Mucosa of gallbladder (tissue), 1 donor: ENCODE data around the gene IL31RA. TPM values are rescaled to one million over a fixed set of nuclear protein-coding genes. Genes with fewer than 3 reads are reported as not detected.
A peak's percentile ranks its signal among the peaks of the same experiment; 100 is the strongest.

Experiments used
- DNase-seq: peaks from one replicate; pipeline ENCODE4 v3.0.0-alpha.2; 2020; ENCODE audit warnings: low spot score
- total RNA-seq: library from RNA; stranded (reverse); gene quantifications from one replicate; pipeline ENCODE4 v1.2.1, GENCODE V29; 2021
- donor health status: DM: no; HTN: no; CAD: no.

The IL31RA gene
- total RNA-seq, 1 donor from 2014 or later = 0.17 TPM

DNA sequence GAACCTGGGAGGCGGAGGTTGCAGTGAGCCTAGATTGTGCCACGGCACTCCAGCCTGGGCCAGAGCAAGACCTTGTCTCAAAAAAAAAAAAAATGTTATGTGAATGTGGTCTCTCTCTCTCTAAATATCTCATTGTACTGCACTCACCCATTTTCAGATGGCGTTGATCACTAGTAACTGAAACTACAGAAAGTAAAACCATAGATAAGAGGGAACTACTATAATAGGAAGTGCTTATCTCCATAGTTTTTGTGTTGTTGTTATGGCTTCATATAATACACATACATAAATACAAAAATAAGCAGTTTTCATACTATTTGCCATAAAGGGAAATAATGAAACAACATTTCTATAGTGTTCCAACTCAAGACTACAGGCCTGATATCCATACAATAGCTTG lies 9.1 kb downstream of the IL31RA start:
- DNase-seq = no peak

DNA sequence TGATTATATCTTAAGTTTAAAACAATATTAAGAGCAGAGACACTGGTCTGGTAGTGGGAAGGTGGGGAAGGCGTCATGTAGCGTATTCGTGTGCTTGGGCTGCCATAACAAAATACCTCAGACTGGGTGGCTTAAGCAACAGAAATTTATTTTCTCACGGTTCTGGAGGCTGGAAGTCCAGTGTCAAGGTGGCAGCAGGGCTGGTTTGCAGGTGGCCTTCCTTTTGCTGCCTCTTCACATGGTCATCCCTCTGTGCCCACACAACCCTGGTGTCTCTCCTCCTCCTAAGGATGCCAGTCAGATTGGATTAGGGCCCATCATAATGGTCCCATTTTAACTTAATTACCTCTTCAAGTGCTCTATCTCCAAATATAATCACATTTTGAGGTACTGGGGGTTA lies 9.6 kb downstream of the IL31RA start:
- no peak for DNase-seq

DNA sequence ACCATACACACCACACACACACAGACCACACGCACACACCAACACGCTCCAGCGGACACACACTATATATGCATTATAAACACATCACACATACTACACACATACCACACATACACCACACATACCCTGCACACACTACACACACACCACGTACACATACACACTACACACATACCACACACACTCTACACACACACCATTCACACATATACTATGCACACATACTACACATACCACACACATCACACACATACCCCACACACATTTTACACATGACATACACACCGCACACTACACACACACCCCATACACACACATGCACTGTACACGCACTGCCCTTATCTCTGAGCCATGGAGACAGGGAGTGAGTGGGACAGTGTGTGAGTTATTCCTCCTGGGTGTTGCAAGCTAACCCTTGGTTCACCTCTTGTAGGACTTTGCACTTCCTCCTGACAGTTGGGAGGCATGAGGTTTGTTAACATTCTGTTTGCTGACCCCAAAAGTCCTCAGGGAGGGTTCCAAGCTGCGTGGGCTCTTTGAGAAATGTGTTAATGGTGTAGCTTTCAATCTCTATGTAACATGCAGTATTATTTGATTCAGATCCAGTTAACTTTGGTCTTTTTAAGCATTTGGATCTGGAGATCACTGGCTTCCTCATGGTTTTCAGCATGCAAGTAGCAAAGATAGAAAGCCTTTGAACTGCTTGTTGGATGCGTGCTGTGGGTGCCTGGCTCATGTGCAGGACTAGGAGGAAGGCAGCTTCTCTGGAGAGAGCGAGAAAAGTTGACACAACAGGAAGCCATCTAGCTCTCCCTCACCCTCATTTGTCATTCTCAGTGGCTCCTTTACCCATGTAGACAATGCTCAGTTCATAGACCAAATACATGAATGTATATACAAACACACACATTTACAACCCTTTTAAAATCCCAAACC lies 13.7 kb downstream of the IL31RA start:
- DNase-seq = peak; percentile 34

DNA sequence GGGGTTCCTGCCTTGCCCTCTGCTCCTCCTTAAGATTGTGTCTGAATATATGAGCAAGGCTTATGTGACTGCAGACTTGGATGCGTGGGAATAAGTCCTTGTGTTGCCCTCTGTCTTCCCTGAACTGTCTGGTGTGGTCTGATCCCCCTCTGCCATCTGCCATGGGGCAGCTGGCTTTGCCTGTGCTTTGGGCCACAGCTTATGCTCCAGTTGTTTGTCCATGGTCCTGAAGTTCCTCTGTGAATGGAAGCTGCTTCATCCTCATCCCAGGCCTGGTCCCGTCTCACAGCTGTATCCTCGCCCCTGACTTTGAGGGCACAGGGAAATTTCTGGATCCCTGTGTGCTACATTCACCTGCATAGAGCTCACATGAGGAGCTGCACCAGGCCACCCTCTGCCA lies 14.7 kb downstream of the IL31RA start:
- no peak for DNase-seq

DNA sequence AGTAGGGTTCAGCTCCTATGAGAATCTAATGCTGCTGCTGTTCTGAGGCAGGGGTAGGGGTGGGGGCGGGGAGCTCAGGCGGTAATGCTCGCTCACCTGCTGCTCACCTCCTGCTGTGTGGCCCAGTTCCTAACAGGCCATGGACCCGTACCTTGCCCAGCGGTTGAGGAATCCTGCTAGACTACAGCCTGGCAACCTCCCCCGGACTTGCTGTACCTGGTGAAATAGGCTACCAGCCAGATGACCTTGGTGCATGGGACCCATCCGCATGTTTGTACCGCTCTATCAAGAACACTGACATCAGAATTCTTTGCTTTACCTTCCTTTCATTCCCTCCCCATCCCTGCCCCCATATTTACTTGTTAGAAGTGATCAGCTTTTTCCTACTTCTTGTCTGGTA lies 15.3 kb downstream of the IL31RA start:
- peak; percentile 29 for DNase-seq

DNA sequence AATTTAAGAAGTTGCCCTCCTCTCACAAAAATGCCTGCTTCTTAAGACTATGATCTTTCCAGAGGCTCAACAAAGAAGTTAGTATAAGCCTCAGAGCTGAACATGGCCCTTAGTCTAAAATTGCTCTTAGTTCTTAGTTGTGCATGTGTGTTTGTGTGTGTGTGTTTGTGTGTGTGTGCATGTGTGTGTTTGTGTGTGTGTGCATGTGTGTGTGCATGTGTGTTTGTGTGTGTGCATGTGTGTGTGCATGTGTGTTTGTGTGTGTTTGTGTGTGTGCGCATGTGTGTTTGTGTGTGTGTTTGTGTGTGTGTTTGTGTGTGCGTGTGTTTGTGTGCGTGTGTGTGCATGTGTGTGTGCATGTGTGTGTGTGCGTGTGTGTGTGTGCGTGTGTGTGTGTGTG lies 15.8 kb downstream of the IL31RA start:
- no peak for DNase-seq

DNA sequence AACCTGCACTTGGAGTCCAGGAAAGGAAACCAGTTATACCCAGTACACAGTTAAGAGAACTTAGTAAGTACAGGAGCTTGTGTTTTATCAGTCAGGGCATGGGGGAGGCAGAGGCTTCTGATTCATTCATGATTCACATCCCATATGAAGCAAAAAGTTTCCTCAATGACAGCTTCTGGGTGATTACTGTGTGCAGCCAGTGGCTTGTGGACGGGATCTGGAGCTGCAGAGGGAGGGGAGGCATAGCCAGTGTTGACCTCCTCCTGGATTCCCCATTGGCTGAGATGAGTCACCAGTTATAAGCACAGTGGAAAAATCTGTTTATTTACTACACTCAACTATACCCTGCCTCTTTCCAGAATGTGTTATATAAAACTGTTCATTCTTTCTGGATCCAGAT lies 17.7 kb downstream of the IL31RA start:
- DNase-seq = no peak

DNA sequence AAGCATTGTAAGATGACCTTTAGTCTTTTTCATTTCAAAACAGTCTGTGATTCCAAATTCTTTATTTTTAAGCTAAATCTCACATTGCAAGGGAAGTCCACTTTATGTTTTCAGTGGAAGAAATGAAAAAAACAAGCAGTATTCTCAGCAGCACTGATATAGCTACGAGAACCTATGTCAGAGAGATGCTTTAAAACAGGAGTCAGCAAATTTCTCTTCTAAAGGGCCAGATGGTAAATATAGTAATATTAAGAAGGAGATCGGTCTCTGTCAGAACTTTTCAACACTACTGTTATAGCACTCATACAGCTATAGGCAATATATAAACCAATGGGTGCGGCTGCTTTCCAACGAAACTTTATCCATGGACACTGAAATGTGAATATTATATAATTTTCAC lies 18.7 kb downstream of the IL31RA start:
- DNase-seq = no peak

DNA sequence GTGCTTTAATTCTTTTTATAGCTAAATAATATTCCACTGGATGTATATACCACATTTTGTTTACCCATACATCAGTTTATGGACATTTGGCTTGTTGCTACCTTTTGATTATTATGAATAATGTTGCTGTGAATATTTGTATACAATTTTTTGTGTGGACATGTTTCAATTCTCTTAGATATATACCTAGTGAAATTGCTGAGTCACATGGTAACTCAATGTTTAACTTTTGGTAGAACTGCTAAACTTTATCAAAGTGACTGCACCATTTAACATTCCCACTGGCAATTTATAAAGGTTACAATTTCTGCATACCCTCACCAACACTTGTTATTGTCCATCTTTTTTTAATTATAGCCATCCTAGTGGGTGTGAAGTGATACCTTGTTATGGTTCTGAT lies 22.1 kb downstream of the IL31RA start:
- DNase-seq = no peak

DNA sequence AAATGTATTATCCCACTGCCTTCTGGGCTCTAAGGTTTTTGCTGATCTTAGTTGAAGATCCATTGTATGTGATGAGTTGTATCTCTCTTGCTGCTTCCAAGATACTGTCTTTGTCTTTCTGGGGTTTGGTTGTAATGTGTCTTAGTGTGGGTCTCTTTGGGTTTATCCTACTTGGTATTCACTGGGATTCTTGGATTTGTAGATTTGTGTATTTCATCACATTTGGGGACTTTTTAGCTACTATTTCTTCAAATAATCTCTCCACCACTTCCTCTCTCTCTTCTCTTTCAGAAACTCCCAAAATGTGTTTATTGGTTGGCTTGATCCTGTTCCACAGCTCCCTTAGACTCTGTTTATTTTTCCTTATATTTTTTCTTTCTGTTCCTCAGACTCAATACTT lies 26.5 kb downstream of the IL31RA start:
- DNase-seq = no peak

DNA sequence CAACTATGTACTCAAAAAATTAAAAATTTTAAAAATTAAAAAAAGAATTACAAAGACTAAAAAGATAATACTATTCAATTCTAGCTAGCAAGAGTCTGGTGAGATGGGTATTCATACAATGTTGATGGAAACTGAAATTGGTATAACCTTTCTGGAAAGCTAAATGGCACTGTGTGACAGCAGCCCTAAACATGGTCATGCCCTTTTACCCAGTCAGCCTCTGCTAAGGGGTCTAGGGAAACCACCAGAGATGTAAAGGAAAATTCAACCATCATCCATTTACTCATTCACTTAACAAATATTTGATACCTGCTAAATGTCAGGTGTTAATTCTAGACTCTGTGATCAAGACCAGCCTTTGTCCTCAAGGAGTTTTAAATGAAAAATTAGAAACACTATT lies 29.3 kb downstream of the IL31RA start:
- no peak for DNase-seq

DNA sequence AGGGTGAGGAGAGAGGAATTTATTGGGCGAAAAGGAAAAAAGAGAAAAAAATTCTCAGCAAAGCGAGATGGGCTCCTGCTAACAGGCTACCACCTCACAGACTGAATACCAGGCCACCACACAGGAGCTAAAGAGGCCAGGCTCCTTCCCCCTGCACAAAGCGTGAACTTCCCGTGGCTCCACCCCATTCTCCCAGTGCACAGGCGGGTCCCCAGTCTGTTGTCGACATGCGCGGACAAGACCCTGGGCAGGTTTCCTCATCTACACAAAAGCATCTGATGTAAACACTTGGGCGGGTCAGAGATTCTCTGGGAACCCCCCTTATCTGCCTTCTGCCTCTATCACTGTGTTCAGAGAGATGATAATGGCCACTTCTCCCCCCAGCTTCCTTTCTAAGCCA lies 34.2 kb downstream of the IL31RA start:
- DNase-seq = no peak

DNA sequence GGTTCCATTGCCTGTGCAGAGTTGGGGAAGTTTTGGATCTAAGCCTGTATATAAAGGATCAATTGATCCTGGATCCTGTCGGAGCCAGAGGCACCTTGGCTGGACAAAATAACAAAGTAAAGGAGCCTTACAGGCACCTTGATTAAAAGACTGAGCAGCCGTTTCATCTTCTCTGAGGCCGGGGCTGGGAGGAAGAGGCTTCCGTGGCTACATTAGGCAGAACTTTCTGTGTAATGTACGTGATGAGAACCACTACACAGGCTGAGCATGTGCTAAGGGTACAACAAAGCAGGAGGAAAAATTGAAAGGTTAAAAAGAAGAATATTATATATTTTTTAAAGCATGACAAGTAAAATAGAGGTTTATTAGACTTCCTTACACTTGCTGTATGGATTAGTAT lies 37.0 kb downstream of the IL31RA start:
- no peak for DNase-seq

DNA sequence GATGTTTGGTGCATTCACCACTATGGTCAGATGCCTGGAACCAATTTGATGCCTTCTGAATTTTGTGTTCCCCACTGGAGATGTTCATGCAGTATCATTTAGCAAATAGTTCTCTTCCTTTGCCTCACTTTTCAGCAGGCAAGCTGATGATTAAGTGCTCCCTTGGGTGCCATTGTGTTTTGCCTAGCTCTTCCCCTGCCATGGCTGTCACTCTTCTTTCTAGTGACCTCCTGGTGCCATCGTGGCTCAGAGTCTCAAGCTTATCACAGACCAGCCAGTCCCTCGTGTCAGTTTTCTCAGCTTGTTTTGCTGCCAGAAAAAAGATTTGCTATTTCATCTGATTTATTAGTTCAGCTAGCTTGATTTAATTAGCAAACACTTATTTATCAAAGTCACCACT lies 41.3 kb downstream of the IL31RA start:
- DNase-seq = no peak

DNA sequence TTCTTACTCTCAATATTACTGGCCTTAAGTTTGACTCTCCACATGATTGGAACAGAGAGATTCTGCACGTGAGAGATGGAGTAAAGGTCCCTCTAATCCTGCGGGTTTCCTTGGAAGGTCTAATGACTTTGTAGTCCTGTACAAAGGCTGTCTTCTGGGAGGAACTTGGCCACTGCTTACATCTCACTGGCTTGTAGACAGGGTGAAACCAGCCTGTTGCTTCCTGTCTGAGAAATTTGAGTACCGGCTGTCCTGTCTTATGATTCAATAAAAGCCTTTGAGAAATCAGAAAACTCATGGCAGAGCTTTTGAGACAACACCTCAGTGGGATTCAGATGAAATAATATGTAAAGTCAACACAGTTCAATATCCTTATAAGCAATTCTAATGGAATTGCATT lies 43.0 kb downstream of the IL31RA start:
- no peak for DNase-seq

DNA sequence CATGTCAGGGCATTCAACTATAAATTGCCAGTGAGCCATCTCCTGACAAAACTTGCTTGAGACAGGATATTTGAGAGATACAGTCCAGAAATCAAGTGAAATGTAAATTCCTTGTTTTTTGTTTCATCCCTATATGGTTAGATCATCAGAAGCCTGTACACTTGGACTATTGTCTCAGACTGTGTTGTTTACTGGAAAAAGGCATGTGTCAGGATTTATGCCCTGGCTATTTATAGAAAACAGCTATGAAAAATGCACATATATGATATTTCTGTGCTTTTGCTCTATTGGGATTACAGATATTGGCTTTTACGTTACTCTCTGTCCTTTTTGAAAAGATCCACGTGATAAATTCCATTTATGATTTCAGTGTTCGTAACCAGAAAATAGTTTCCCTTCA lies 44.2 kb downstream of the IL31RA start:
- DNase-seq = no peak

DNA sequence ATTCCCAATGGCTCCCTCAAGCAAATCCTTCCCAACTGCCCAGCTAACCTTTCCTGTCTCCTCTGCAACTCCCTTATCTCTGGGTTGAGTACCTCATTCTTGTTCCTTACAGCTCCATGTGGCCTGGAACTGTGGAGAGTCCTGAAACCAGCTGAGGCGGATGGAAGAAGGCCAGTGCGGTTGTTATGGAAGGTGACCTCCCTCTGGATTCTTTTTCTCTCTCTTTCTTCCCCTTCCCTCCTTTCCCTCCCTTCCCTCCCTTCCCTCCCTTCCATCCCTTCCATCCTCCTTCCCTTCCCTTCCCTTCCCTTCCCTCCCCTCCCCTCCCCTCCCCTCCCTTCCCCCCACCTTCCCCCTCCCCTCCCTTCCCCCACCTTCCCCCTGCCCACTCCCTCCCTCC lies 45.1 kb downstream of the IL31RA start:
- DNase-seq = no peak

DNA sequence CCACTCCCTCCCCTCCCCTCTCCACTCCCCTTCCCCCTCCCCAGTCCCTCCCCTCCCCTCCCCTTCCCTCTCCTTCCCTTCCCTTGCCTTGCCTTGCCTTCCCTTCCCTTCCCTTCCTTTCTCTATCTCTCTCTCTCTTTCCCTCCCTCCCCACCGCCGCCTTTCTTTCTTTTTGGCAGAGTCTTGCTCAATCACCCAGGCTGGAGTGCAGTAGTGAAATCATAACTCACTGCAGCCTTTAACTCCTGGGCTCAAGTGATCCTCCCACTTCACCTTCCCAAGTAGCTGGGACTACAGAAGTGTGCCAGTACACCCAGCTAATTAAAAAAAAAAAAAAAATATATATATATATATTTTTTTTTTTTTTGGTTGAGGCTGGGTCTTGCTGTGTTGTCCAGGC lies 45.5 kb downstream of the IL31RA start:
- DNase-seq = no peak

DNA sequence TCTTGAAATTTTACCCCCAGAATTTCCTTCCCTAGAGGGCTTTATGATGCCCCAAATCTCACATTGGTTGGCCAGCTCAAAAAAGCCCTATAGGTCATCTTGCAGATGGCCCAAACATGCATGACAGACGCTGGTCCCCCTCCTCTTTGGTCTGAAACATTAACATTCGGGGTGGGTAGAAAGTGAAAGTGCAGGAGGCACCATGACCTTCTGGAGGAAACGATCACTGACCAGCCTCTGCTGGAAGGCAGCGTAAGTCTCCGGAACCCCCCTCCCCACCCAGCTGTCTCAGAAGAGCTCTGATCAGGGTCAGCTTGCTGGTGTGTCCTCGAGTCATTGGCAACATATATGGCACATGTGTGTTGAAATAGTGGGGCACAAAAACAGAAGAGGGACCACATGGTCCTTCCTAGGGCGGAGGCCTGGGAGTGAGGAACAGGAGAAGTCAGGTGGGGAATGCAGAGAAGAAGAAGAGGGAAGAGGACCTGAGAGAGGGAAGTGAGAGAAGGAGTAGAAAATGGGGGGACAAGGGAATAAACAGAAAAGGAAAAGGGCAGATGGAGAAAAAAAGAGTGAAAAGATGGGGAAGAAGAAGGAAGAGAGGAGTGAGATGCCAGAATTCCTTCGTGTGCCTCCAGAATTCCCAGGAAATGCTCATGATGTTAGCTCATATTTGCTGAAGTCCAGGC lies 46.2 kb downstream of the IL31RA start:
- DNase-seq = no peak

DNA sequence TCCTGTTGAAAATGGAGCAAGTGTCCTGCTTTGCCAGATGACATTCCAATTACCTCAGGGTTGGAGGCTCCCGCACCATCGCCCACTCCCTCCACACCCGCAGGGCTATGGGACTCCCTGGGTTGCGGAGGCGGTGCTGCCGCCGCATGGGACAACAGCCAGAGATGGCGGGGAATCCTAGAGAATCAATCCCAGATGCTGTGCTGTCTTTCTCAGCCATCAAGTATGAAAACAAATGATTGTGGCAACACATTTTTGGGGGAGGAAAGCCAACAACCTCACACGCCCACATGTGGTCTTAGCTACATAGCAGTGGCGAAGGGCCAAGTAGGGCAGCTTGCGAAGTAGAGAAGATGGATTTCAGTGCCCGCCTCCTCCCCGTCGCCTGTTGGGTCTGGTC lies 46.7 kb downstream of the IL31RA start:
- no peak for DNase-seq

DNA sequence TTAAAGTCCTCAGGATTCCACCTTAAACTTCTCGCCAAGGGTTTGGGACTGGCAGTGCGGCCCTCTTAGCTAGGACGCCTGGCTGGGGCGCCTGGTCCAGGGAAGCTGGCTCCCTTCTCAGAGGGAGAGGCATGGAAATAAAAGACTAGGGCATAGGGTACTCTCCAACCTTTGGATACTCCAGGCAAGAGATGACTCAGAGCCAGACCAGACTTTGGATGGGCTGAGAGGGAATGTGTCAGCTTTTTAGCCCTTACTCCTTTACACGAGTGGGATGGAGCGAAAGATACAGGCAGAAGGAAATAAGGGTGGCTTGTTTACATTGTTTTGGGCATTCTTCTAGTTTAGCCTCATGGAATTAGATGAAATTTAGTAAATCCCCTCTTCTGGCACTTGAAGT lies 48.2 kb downstream of the IL31RA start:
- DNase-seq = no peak

DNA sequence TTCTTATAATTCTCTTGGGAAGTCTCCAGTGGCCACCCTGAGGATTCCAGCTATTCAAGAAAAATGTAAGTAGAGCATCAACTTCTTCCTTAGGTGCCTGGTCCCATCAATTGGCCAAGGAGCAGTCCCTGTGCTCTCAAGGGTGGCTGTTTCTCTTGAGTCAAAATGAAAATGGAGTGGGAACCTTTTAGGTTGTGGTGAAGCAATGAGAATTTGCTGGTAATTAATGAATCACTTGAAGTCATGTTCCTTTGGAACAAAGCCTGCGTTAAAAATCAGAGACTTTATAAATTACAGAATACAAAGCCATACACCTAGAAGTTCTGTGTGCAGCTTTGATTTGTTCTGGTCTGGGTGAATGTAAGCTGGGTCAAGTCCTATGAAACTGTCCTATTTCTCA lies 48.9 kb downstream of the IL31RA start:
- no peak for DNase-seq

DNA sequence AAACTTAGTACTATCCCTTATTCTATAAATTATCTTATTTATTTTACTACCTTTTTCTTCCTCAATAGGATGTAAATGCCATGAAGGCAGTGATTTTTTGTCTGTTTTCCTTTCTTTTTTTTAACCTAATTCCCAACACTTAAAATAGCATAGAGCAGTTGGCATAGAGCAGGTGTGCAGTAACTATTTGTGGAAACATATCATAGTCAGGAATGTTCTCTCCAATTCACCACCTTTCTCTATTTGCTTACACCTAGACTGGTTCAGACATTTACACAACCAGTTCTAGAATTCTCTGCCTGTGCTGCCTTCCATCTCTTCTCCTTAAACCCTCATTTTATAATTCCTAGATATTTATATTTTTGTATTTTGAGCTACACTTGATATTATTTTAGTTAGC lies 49.6 kb downstream of the IL31RA start:
- DNase-seq = no peak
